GM23248 (cell line): ENCODE results near the gene HMG20A. TPM values are rescaled to one million over a fixed set of nuclear protein-coding genes. Genes with fewer than 3 reads are reported as not detected.

Source experiments
- DNase-seq: peaks from one replicate; pipeline ENCODE4 v3.0.0-alpha.2; 2015
- H2AFZ ChIP-seq: fragments of 200-600 bp; sonication (generic); 2 replicates; pipeline ENCODE4 v1.6.1; 2016; ENCODE audit warnings: antibody characterized with exemption
- H3F3A ChIP-seq: fragments of 200-600 bp; sonication (generic); 2 replicates; pipeline ENCODE4 v1.6.1; 2016; ENCODE audit warnings: mild to moderate bottlenecking, antibody characterized with exemption, mixed run types; ENCODE audit not compliant: insufficient read depth
- H3K27ac ChIP-seq: fragments of 200-600 bp; sonication (generic); 2 replicates; pipeline ENCODE4 v1.5.1; 2016; ENCODE audit warnings: mild to moderate bottlenecking
- H3K27me3 ChIP-seq: fragments of 200-600 bp; sonication (generic); replicated peaks from 2 replicates; pipeline ENCODE4 v1.6.1; 2016; ENCODE audit warnings: mild to moderate bottlenecking; ENCODE audit not compliant: insufficient read depth
- H3K36me3 ChIP-seq: fragments of 200-600 bp; sonication (generic); 2 replicates; pipeline ENCODE4 v1.6.1; 2016; ENCODE audit warnings: low read depth, mild to moderate bottlenecking
- H3K4me1 ChIP-seq: fragments of 200-600 bp; sonication (generic); 2 replicates; pipeline ENCODE4 v1.6.1; 2016; ENCODE audit warnings: mild to moderate bottlenecking; ENCODE audit not compliant: insufficient read depth
- H3K4me2 ChIP-seq: fragments of 200-600 bp; sonication (generic); one replicate; pipeline ENCODE4 v1.6.1; 2016; ENCODE audit warnings: mild to moderate bottlenecking; ENCODE audit not compliant: unreplicated experiment
- H3K4me3 ChIP-seq: fragments of 200-600 bp; sonication (generic); 2 replicates; pipeline ENCODE4 v1.5.1; 2016; ENCODE audit warnings: mild to moderate bottlenecking
- H3K79me2 ChIP-seq: fragments of 200-600 bp; sonication (generic); 2 replicates; pipeline ENCODE4 v1.6.1; 2016; ENCODE audit warnings: mild to moderate bottlenecking; ENCODE audit not compliant: insufficient read depth
- H3K9ac ChIP-seq: fragments of 200-600 bp; sonication (generic); 2 replicates; pipeline ENCODE4 v1.6.1; 2016; ENCODE audit warnings: mild to moderate bottlenecking
- H3K9me2 ChIP-seq: fragments of 200-600 bp; sonication (generic); 2 replicates; pipeline ENCODE4 v1.6.1; 2016; ENCODE audit warnings: mixed run types, mild to moderate bottlenecking, moderate library complexity; ENCODE audit not compliant: insufficient read depth
- H3K9me3 ChIP-seq: fragments of 200-600 bp; sonication (generic); one replicate; pipeline ENCODE4 v1.6.1; 2017; ENCODE audit warnings: low read depth
- H4K20me1 ChIP-seq: fragments of 200-600 bp; sonication (generic); 2 replicates; pipeline ENCODE4 v1.6.0; 2016; ENCODE audit not compliant: insufficient read depth
- EZH2 ChIP-seq: fragments of 200-600 bp; sonication (generic); IDR thresholded peaks from 2 replicates; pipeline ENCODE4 v1.6.1; 2018; ENCODE audit warnings: antibody characterized with exemption, mild to moderate bottlenecking; ENCODE audit not compliant: insufficient read depth, poor library complexity, severe bottlenecking
- EZH2phosphoT487 ChIP-seq: fragments of 200-600 bp; sonication (generic); IDR thresholded peaks from 2 replicates; pipeline ENCODE4 v1.6.1; 2018; ENCODE audit warnings: antibody characterized with exemption, moderate library complexity, mild to moderate bottlenecking, low read depth; ENCODE audit not compliant: insufficient read depth
- WGBS, 2 experiments: methylation state at CpG; one replicate each; pipeline ENCODE4 v1.1.6; 2015 to 2017; ENCODE audit warnings: low lambda C conversion rate in 2 of 2, low coverage in 1 of 2; ENCODE audit errors: missing lambda C conversion rate in 2 of 2; 5-methylcytosine and 5-hydroxymethylcytosine counted together
- in situ Hi-C: fragments of 300-500 bp; cut with MboI; formaldehyde crosslinking; loops from 2 replicates; pipeline ENCODE4 v1.15.0; 2020
- polyA plus RNA-seq: library from polyadenylated mRNA; unstranded; fragments of >200 nt; fragmentation: Nextera tagmentation; extraction: Ambion mirVana; gene quantifications from 2 replicates; pipeline ENCODE4 v1.2.1, GENCODE V29; 2016
- total RNA-seq: library from RNA; depleted of rRNA; stranded (reverse); fragments of >200 nt; shearing (Covaris generic); gene quantifications from 2 replicates; pipeline ENCODE4 v1.2.3, GENCODE V29; 2014

Gene HMG20A
- total and polyA plus RNA-seq, 2 experiments from 2014 or later = 15.1 to 25.1 TPM

- in situ Hi-C loops = no loop called here
- H3K9me2 ChIP-seq = no peaks in the 10 kb centered on the region
- H3K9ac ChIP-seq = no peak overlapping the region
- no peaks in the 10 kb centered on the region for H3K79me2 ChIP-seq
- H3K9me3 ChIP-seq = no peaks in the 10 kb centered on the region
- peaks cover 14% of the 10 kb centered on the region for H3F3A ChIP-seq
- peaks cover 30% of the 10 kb centered on the region for H3K4me1 ChIP-seq
- no peaks in the 10 kb centered on the region for H3K36me3 ChIP-seq
- H3K27ac ChIP-seq = no peak overlapping the region
- H2AFZ ChIP-seq = no peak overlapping the region
- H3K4me3 ChIP-seq = no peak overlapping the region
- no peaks in the 10 kb centered on the region for H4K20me1 ChIP-seq
- DNase-seq = no peak
- H3K4me2 ChIP-seq = no peak overlapping the region
- TF ChIP-seq EZH2 (no peak), EZH2phosphoT487 (no peak)
- WGBS, 2 experiments = 83 to 90% methylated on average over 7 of the region's 7 CpGs
- H3K27me3 ChIP-seq = no peaks in the 10 kb centered on the region
Observed at GRCh38 chr15:77502379-77503095, 81.8 kb downstream of the HMG20A start.

DNA sequence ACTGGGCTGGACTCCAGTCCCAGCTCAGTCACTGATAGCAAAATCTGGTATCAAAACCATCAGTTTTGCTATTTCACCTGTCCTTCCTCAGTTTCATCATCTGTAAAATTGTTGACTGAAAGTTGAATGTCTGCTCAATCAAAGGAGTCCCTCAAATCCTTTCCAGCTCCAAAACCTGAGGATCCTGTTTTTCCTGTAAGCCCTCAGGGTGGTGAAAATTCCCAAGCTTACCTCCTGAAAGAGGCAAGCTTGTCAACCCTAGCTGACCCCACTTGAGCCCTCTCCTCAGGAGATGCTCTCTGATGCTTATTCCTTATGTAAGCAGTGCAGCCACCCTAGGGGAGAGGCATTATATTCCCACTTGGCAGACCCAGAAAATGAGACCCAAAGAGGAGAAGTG is 82.6 kb downstream of the HMG20A start:
- Histone ChIP-seq H3K36me3 (no peaks in the 10 kb centered on the region), H3K4me2 (no peak overlapping the region), H3K4me1 (peaks cover 28% of the 10 kb centered on the region), H3K79me2 (no peaks in the 10 kb centered on the region), H4K20me1 (no peaks in the 10 kb centered on the region), H3K27ac (no peak overlapping the region), H3K9me2 (no peaks in the 10 kb centered on the region), H3K4me3 (no peak overlapping the region), H3K27me3 (no peaks in the 10 kb centered on the region), H2AFZ (no peak overlapping the region), H3F3A (peaks cover 13% of the 10 kb centered on the region), H3K9ac (no peak overlapping the region), H3K9me3 (no peaks in the 10 kb centered on the region)
- in situ Hi-C loops = no loop called here
- DNase-seq = no peak
- TF ChIP-seq EZH2phosphoT487 (no peak), EZH2 (no peak)

- DNase-seq = no peak
- Histone ChIP-seq H3K9me3 (no peaks in the 10 kb centered on the region), H3K9ac (no peak overlapping the region), H3K79me2 (no peaks in the 10 kb centered on the region), H3K9me2 (no peaks in the 10 kb centered on the region), H3K36me3 (no peaks in the 10 kb centered on the region), H3F3A (peaks cover 7% of the 10 kb centered on the region), H3K4me1 (peaks cover 28% of the 10 kb centered on the region), H3K27ac (no peak overlapping the region), H2AFZ (no peak overlapping the region), H4K20me1 (no peaks in the 10 kb centered on the region), H3K4me2 (no peak overlapping the region), H3K4me3 (no peak overlapping the region), H3K27me3 (no peaks in the 10 kb centered on the region)
- TF ChIP-seq EZH2 (no peak), EZH2phosphoT487 (no peak)
- in situ Hi-C loops = no loop called here
- 89 to 91% methylated on average over 6 of the region's 6 CpGs for WGBS, 2 experiments
Observed at GRCh38 chr15:77503764-77504163, 83.1 kb downstream of the HMG20A start.

GRCh38 chr15:77504306-77504705 is 83.6 kb downstream of the HMG20A start:
- no peak overlapping the region for H3K27ac ChIP-seq
- H3K4me2 ChIP-seq = no peak overlapping the region
- H3K4me1 ChIP-seq = peaks cover 26% of the 10 kb centered on the region
- no peak overlapping the region for H3K4me3 ChIP-seq
- no peaks in the 10 kb centered on the region for H4K20me1 ChIP-seq
- H3K27me3 ChIP-seq = no peaks in the 10 kb centered on the region
- TF ChIP-seq EZH2phosphoT487 = no peak
- no peak for TF ChIP-seq EZH2
- no peaks in the 10 kb centered on the region for H3K36me3 ChIP-seq
- no peak overlapping the region for H3K9ac ChIP-seq
- no peaks in the 10 kb centered on the region for H3K9me3 ChIP-seq
- H3K79me2 ChIP-seq = no peaks in the 10 kb centered on the region
- peaks cover 2% of the 10 kb centered on the region for H3F3A ChIP-seq
- no peak overlapping the region for H2AFZ ChIP-seq
- 96 to 97% methylated on average over 8 of the region's 8 CpGs for WGBS, 2 experiments
- no peaks in the 10 kb centered on the region for H3K9me2 ChIP-seq
- DNase-seq = no peak
- in situ Hi-C loops = no loop called here
